ENCODE data around the gene PROM1.

PROM1 gene, protein sequence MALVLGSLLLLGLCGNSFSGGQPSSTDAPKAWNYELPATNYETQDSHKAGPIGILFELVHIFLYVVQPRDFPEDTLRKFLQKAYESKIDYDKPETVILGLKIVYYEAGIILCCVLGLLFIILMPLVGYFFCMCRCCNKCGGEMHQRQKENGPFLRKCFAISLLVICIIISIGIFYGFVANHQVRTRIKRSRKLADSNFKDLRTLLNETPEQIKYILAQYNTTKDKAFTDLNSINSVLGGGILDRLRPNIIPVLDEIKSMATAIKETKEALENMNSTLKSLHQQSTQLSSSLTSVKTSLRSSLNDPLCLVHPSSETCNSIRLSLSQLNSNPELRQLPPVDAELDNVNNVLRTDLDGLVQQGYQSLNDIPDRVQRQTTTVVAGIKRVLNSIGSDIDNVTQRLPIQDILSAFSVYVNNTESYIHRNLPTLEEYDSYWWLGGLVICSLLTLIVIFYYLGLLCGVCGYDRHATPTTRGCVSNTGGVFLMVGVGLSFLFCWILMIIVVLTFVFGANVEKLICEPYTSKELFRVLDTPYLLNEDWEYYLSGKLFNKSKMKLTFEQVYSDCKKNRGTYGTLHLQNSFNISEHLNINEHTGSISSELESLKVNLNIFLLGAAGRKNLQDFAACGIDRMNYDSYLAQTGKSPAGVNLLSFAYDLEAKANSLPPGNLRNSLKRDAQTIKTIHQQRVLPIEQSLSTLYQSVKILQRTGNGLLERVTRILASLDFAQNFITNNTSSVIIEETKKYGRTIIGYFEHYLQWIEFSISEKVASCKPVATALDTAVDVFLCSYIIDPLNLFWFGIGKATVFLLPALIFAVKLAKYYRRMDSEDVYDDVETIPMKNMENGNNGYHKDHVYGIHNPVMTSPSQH

DNA sequence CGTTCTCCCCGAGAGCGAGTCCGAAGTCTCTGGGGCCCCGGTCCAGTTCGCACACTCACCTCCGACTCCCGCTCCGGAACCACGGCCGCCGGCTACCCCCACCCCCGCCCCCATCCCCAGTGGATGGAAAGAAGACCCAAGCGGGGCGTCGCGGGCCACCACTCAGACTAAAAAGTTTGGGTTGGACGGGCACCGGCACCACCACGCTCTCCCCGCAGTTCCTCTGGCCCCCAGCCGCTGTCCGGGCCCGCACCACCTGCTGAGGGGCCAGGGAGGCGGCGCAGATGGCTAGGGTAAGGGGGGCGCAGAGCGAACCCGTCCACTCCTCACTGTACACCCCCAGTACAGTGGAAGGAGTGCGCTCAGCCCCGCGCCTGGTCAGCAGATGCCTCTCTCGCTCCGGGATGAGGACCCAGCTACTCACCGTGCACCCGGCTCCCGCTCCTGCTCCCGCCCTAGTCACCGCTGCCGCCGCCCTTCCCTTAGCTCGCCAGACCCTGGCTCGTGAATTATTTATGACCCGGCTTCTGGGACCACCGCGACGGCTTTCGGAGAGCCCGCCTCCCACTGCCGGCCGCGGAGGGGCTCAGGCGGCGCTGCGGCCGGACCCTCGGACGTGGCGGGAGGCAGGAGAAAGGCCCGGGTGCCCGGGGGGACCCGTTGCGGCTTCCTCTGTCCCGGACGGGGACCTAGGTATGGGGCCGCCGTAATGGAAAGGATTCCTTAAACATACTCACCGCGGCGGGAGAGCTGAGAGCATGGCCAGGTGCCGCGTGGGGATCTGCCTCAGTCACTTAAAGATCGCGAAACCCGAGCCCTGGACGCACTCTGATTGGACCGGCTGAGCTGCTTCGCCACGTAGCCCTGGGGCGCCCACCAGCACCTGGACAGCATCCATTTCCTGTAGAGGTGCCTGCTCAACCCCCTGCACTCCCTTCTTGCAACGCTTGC is at the start of gene PROM1:
Gene PROM1 (minus strand): TSS at position 783 of the 951 bp plus-strand sequence. CDS start 8,117 bp downstream, outside the sequence.
- DNase-seq, result no peak

GRCh38 chr4:16133406-16133805 is 49.6 kb upstream of the PROM1 start:
- no peak for DNase-seq

GRCh38 chr4:16131293-16131692 is 47.5 kb upstream of the PROM1 start:
- no peak for DNase-seq

- no peak for DNase-seq
These were observed 45.5 kb upstream of the PROM1 start for GRCh38 chr4:16129336-16129735.

DNA sequence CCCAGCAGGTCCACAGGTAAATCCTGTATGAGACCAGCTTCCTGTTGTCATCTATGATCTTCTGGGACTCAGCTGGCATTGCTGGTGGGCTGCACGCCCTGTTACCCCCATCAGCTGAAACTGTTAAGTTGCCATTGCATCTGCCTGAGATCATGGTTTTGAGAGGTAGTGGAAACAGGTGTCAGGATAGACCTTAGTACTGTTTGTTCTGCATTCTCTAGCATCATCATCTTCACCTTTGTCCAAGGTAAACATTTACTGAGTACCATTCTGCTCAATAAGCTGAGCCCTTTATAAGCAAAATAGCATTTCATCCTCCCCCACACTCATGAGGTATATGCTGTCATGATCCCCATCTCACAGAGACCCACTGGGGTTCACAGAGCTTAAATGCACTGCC is 42.9 kb upstream of the PROM1 start:
- no peak for DNase-seq

DNA sequence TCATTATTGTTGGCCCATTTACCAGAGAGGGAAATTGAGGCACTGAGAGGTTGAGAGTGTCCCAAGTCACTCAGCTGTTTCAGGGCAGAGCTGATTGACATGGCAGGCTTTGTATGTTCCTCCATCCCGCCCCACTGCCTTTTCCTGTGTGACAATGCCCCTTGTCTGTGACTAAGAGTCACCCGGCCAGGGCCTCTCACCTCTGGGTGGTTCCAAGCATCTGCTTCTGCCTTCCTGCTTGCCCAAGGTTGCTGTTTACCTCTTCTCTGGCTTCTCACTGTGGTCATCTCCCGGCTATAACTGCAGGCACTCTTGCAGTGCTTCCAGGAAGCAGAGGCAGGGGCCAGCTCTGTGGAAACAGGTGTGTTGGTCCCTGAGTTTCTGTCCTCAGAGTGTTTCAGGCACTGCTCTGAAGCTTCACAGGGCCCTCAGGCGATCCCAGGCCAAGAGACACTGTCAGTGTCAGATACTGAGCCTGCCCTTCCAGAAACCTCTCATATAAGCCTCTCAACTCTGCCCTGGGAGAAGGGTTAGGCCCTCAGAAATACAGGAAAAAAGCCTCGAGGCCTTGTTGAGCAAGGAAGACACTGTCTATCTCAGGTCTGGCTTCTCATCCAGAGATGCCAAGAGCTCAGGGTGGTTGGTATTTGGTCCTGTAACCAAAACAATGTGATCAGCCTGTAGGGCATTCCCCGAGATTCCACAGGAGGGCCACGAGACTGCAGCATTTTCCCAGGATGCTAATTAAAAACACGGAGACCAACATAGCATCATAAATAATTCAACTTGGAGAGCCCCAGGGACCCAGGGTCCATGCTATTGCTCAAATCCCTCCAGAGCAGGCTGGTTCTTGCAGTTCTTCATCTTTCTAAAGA is 42.0 kb upstream of the PROM1 start:
- peak; percentile 18 for DNase-seq

GRCh38 chr4:16124232-16124631 is 40.4 kb upstream of the PROM1 start:
- DNase-seq, result no peak

DNA sequence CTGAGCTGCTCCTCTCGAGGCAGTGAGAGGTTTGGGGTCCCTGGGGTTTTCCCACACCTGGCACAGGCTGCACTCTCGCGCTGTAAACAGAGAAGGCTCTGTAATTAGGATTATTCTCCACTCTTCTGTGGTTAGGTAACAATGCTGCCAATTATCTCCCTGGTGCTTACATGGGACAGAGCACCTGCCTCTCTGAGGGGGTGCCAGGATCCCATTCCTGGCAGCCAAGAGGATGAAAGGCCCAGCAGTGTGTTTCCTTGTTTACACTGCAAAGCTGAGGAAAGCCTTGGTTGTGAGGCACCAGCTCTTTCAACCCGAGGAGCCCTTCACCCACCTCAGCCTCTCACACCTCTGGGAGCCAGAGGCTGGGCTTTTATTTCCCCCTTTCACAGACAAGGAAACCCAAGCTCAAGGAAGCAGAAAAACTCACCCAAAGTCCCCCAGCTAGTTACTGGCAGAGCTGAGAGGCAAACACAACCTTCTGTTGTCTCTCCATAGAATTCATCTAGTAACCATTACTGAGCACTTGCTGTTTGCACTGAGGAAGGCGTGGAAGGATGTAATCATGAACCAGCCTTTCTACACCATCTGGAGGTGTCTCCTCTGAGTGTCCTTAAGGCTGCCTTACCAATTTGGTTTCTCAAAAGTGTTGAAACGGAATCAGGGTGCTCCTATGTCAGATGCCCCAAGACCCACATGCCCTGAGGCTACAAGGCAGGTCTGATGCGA is 39.7 kb upstream of the PROM1 start:
- no peak for DNase-seq

GRCh38 chr4:16122784-16123183 is 39.0 kb upstream of the PROM1 start:
- DNase-seq, result no peak

GRCh38 chr4:16122308-16122711 is 38.5 kb upstream of the PROM1 start:
- no peak for DNase-seq

- DNase-seq, result no peak
These were observed 36.9 kb upstream of the PROM1 start for GRCh38 chr4:16120720-16121119.

- DNase-seq, result no peak
These were observed 36.2 kb upstream of the PROM1 start for GRCh38 chr4:16119981-16120380.

DNA sequence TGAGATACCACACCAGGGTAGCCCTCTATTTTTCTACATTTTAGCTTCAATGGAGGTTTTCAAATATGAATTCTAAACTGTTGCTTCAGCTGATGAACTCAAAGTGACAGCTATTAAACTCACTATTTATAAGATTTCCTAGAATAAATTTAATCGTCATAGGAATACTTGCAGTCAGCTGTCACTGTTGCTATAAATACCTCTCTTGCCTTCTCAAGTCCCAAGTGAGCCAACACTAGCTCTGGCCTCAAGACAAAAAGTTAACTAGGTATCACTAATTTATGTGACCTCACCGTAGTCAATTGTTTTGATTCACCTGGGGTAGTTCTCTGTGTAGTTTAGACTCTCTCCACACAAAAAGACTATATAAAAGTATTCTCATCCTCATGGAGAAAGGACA is 34.3 kb upstream of the PROM1 start:
- DNase-seq, result no peak

DNA sequence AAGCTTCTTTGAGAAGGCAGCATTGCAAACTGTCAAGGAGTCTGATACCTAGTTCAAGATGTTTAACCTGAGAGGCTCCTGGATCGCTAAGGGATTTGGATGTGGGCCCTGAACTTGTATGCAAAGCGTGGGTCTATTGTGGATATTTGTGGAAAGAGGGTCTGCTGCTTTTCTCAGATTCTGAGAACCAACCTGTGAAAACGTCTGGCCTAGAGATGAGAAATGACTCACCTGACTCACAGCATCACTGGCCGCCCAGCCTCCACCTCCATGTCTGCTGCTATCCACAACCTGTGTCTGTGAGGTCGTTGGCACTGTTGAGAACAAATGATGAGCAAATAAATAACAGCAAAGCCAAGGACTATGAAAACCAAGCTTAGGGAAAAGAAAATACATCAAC is 33.3 kb upstream of the PROM1 start:
- DNase-seq, result no peak

DNA sequence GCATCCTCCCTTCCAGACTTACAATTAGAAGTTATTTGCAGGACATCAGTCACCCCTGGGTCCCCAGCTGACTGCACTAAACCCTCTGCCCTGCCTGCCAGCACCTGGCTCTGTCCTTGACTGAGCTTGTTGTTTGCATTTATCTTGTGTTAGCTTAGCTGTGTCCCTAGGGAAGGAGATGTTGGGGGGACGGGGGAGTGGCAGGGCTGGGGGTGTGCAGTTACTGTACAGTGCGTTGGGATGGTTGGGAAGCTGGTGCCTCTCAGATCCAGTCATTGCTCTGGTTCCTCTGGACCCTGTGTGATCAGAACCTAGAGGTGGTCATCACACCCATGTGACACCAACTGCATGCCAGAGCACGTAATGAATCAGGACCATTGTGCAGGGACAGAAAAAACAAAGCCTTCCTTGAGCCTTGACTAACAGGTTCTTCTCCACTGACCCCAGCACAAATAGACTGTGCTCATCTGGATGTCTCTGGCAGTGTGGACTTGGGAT is 32.7 kb upstream of the PROM1 start:
- DNase-seq, result no peak

DNA sequence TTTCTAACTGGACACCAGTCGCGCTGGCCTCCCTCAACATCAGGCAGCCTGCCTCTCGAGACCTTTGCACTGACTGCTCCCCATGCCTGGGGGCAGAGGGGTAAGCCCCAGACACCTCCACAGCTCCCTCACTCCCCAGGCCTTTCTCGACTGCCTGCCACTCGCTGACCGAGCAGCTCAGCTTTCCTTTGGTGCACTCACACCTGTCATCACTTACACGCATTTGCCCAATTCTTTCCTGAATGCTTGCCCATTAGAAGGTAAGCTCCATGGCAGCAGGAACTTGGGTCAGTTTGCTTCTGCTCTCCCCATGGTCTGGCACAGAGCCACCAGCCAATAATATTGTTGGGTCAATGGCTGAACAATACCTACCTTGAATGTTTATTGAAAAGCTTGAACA is 32.2 kb upstream of the PROM1 start:
- no peak for DNase-seq

DNA sequence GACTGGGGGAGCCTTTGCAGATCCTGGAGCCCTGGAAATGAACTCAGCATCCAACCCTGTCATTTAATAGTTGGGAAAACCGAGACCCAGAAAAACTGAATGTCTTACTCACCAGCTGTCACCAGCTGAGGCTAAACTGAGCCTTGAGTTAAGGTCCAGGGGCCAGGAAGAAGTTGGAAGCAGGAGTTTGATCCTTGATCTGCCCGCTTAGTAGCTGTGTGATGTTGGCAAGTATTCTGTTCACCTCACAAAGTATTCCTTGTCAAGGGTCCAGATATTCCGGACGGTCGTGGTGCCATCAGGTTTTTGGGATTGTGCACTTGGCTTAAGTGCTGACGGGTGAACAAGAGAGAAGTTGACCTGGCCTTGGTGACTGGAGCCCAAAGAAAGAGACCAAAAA is 30.7 kb upstream of the PROM1 start:
- no peak for DNase-seq

DNA sequence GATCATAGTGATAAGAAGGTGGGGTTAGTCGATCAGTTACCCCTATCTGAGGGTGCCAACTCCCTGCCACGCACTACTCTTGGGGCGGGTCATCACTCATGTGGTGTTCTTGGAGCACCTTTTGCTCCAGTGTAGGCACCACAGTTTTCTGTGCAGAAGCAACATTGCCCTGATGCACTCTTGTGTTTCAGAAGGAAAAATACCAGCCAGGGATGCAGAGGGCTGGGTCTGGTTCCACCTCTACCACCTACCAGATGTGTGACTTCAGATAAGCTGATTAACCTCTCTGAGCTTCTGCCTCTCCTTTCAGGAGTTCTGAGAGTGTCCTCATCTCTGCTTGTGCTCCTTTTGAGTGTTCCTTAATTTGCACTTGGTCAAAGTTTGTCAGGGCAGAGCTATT is 29.9 kb upstream of the PROM1 start:
- DNase-seq, result no peak

DNA sequence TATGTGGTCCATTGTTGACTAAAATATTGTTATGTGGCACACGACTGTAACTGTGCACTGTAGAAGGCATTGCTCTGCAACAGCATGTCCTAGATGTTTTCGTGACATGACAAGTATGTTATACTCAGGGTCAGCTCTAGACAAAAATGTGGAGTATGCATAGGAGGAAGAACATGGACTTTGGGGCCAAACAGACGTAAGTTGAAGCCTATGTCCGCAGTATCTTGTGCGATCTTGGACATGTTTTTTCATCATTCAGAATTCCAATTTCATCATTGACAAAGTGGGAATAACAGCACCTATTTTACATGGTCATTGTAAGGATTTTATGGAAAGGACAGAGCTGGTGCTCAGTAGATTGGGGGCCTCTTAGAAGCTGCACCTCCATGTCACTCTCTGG is 27.7 kb upstream of the PROM1 start:
- no peak for DNase-seq

GRCh38 chr4:16110661-16111290 is 27.0 kb upstream of the PROM1 start:
- DNase-seq, result no peak

GRCh38 chr4:16110199-16110598 is 26.4 kb upstream of the PROM1 start:
- no peak for DNase-seq
